Activated CD4-positive, alpha-beta T cell treated with anti-CD3 and anti-CD28 coated beads, Interleukin-2, Interleukin-4, amounts not matched to agents 100 ng/mL and 50 ng/mL, durations not matched to agents 16 hours and 8 hours (primary cell): ENCODE data around the gene FRMD1.

Source experiments
- DNase-seq: peaks from one replicate; pipeline ENCODE4 v3.0.0-alpha.2; 2020; ENCODE audit warnings: low spot score

FRMD1 gene

DNA sequence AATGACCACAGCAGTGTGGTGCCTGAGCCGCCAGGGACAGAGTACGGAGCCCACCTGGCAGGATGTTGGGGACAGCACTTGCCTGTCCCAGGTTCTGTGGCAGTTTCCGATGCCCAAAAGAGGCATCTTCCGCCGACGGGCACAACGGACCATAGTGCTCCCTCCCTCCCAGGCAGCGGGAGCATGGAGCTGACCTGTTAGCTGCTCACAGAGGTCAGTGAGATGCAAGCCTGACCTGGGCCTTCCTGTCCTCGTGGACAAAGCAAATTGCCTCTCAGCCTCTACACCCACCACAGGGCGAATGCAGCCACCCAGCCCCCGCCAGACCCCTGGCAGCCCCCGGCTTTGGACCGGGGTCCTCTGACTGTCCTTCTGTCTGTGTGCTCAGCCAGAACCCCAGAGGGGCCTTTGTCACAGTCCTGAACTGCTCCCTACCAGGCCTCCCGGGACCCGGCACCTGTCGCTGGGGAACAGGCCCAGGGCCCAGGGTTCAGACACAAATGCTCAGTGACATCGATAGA lies 16.2 kb upstream of the FRMD1 start:
- no peak for DNase-seq

DNA sequence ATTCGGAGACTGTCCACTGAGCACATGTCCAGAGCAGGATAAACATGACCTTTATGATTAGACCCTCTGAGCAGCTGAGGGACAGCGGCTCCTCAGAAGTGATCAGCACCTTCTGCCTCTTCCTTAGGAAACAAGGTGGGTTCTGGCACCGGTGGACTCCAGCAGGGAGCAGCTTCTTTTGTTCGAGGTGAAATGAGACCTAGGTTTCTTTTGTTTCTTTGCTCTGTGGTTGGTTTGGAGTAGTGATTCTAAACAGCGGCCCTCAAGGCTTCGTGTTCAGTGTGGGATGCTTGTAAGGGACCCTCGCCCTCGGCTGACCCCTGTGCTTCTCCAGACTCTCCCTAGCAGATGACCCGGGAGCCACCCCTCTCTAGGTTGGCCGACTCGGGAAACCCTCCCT lies 14.6 kb upstream of the FRMD1 start:
- no peak for DNase-seq

- no peak for DNase-seq
Measured at GRCh38 chr6:168093071-168093505, 14.1 kb upstream of the FRMD1 start.

DNA sequence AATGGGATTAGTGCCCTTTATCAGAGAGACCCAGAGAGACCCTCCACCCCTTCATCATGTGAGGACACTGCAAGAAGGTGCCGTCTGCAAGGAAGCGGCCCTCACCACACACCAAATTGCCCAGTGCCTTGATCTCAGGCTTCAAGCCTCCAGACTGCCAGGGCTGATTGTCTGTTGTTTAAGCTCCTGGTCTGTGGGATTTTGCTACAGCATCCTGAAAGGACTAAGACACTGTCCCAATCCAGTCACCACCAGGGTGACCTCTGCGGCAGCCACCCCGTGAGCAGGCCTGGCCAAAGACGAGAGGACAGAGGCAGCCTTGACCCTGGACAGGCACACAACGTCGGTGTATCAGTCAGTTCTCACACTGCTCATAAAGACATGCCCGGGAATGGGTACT lies 13.5 kb upstream of the FRMD1 start:
- no peak for DNase-seq

- DNase-seq = no peak
Measured at GRCh38 chr6:168091381-168092264, 12.6 kb upstream of the FRMD1 start.

DNA sequence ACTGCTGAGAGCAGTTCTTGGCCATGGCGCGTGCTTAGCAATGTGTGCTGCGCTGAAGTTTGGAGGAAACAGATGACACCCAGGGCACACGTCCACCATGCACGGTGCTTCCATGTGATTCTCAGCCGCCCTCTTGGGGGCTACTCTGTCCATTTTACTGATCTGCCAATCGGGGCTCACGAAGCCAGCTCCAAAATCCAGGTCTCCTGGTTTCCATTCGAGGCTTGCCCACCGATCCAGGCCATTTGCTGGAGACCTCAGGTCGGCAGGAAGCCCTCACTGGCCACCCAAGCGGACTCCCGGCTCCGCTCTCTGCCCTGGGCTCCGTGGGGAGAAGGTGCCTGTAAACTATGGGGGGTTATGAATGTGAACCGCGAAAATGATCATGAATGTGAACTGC lies 11.7 kb upstream of the FRMD1 start:
- DNase-seq = no peak

DNA sequence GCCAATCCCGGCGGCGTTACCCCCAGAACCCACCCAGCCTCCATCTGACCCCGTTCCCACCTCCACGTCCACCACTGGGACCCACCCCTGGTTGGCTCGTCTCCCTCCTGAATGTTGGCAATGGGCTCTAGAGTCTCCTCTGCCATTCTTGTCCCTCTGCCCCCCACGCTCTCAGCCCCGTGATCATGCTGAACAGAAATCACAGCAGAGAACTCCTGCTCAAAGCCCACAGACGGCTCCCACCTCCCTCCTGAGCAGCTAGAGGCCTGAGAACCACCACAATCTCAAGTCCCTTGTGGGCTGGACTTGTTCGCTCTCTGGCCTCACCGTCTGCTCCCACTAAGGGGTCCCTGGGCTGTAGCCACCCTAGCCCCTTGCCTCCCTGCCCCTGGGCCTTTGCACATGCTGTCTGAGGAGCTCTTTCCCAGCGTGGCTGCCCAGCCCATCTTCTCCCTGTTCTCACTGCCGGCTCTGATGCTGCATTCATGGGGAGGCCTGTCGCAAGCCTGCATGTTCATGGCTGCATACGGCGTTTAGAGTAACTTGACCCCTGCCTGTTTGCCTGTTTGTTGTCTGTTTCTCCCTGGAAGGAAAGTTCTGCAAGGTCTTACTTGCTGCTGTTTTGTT lies 11.2 kb upstream of the FRMD1 start:
- DNase-seq = no peak

DNA sequence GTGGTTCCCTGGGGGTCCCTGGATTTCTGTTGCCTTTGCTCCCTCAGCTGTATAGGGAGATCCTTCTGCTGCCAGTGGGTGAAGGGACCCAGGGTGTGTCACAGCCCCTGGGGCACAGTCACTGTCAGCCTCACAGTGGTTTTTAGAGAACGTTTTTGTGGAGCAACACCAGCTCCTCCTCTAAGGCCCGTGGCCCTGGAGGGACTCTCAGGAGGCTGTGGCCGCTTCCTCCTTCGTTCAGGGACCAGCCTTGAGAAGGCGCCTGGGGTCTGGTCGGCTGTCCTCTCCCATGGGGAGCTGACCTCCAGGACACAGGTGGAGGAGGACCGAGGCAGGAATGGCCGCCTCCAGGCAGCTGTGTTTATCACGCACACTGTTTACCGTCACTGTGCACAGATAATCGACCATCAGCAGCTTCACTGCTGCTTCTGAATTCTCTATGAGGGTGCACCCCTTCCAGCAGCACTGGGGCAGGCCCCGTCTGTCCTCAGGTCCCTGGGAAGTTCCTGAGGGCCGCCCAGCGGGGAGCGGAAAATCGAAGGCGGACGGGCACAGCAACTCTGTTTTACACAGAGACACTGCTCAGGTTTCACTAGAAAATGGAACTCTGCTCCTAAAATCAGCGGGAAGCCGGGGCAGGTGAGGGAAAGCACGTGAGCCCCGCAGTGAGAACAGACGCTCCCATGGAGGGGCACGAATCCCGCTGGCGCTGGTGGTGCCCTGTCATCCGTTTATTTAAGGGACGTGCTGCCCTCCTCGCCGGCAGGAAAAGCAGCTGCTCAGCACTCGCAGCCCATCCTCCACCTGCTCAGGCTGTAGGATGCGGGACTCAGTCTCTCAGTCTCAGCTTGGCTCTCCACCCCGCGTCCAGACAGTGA lies 10.4 kb upstream of the FRMD1 start:
- no peak for DNase-seq

DNA sequence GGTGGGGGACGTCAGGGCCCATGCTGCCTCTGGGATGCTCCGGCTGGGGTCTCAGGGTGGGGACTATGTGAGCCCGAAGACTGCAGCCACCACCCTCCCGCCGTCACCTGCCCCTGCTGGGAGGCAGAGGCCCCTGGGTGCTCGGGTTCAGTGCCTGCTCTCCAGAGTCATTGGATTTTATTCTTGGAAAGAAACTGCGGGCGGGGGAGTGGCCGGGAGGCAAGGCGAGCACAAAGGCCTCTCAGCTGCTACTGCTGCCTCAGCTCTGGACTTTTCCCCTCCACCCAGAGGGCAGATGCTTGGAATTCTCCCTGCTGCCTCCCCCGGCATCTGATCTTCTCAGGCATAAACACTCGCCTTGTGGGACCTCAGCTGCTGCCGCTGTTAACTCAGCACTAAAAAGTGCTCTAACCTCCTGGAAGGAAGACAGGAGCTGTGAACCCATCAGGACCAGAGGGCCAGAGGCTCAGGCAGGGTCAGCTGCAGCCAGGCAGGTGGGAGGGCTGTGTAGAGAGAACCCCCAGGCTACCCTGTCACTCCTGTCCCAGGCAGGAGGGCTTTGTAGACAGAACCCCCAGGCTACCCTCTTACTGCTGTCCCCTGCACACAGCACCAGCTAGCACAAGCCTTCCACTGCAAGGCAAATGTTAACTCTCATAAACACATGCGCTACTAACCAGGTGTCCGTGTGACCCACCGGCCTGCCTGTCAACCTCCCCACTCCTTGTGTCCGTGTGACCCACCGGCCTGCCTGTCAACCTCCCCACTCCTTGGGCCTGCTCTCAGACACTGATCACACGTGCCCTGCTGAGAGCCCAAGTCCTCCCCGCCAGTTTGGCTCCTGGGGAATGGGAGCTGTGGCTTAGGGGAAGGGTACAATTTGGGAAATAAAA lies 9.4 kb upstream of the FRMD1 start:
- no peak for DNase-seq

- no peak for DNase-seq
Measured at GRCh38 chr6:168087436-168088160, 8.6 kb upstream of the FRMD1 start.

DNA sequence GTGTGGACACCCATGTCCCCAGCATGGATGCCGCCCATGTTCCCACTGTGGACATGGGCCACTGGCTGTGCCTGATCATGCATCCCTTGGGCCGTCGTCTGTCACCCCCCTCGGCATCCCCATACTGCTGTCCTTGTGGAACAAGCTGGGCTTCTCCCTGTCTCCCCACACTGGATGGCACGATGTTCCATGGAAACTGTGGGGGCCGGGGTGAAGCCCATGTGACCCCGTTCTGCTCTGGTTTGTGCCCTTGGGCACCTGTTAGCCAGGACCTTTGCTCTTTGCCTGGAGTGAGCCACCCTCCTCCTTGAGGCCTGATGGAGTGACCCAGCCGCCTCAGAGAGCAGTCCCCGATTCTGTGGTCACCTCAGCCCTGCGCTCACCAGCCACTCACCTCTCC lies 7.6 kb upstream of the FRMD1 start:
- DNase-seq = no peak

DNA sequence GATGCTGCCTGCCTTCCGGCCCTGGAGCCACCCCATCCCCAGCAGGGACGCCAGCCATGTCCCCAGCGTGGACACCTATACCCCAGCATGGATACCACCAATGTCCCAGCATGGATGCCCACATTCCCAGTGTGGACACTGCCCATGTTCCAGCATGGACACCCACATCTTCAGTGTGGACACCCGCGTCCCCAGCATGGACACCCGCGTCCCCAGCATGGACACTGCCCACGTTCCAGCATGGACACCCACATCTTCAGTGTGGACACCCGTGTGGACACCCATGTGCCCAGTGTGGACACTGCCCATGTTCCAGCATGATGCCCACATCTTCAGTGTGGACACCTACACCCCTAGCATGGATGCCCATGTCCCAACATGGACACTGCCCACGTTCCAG lies 7.1 kb upstream of the FRMD1 start:
- DNase-seq = no peak

DNA sequence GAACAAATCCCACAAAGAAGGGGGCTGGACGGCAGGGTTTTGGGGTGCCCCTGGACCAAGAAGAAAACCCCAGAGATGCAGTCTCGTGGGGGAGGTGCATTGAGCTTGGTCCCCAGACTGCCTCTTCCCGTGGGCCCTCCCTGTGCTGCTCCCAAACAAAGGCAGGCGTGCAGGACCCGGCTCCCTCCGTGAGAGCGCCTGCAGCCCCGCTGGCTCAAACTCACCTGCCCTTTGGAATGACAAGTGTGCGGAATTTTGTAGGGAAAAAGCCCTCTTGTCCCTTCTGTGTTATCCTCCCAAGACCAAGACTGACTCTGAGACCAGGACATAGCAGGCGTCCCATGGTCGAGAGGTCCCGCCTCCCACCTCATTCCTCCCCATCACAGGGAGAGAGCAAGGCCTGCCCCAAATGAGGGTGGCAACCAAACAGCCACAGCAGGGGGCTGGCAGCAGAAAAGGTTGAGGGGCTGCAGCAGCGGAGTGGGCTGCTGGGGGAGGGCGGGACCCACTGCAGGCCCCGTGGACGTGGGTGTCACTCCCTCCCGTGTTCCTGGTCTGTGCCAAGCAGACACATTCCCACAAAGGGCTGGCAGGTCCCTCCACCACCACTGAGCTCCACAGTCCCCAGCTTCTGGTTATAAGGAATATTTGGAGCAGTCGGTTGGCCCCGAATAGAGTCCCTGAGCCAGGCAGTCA lies 5.6 kb upstream of the FRMD1 start:
- DNase-seq = no peak

DNA sequence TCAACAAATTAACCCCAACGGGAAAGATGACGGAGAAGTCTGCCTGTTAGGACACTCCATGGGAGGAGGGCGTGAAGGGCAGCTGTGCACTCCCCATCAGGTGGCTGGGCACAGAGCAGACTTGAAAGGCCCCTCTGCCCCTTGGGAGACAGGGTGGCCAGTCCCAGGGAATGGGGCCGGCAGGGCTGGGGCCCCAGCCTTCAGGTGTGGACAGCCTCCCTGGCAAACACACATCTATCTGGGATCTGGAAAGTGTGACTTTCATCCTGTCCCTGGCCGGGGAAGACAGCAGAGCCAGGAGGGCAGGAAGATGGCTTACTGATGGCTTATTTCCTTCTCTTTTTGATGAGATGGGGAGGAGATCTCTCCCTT lies 4.5 kb upstream of the FRMD1 start:
- no peak for DNase-seq

GRCh38 chr6:168082860-168083513 lies 4.0 kb upstream of the FRMD1 start:
- no peak for DNase-seq

GRCh38 chr6:168081858-168082546 lies 3.0 kb upstream of the FRMD1 start:
- DNase-seq = no peak

GRCh38 chr6:168080393-168081077 lies 1.5 kb upstream of the FRMD1 start:
- DNase-seq = no peak

- no peak for DNase-seq
Measured at GRCh38 chr6:168078175-168078942, 653 bp downstream of the FRMD1 start.
